ENCODE data around the gene IQUB.
"Not testable (repeated sequence)": the region's sequence is repeated elsewhere in the genome, so short reads cannot be mapped to it uniquely, and the experiment has no call there.

The IQUB gene

GRCh38 chr7:123526533-123526932 is 7.9 kb downstream of the IQUB start:
- not testable (repeated sequence) for H3K4me3 ChIP-seq (ENCODE audit: low read length); H3K9me3 ChIP-seq (ENCODE audit: control insufficient read depth, low read length); DNase-seq (ENCODE audit: low read depth); H3K4me1 ChIP-seq (ENCODE audit: control insufficient read depth, insufficient read depth, low read length); H3K36me3 ChIP-seq (ENCODE audit: control insufficient read depth, insufficient read depth, low read length, severe bottlenecking); H3K9ac ChIP-seq (ENCODE audit: low read length); H3K27me3 ChIP-seq (replicated peaks; ENCODE audit: control insufficient read depth, insufficient read depth, low read length)

GRCh38 chr7:123522066-123522465 is 12.3 kb downstream of the IQUB start:
- Histone ChIP-seq H3K4me1 (ENCODE audit: control insufficient read depth, insufficient read depth, low read length) (no peaks in the 10 kb centered on the region), H3K4me3 (ENCODE audit: low read length) (no peak overlapping the region), H3K27me3 (replicated peaks; ENCODE audit: control insufficient read depth, insufficient read depth, low read length) (no peaks in the 10 kb centered on the region), H3K36me3 (ENCODE audit: control insufficient read depth, insufficient read depth, low read length, severe bottlenecking) (no peaks in the 10 kb centered on the region), H3K9me3 (ENCODE audit: control insufficient read depth, low read length) (no peaks in the 10 kb centered on the region), H3K9ac (ENCODE audit: low read length) (no peak overlapping the region)
- DNase-seq (ENCODE audit: low read depth): peak; percentile 33

- Histone ChIP-seq H3K9ac (ENCODE audit: low read length) (no peak overlapping the region), H3K36me3 (ENCODE audit: control insufficient read depth, insufficient read depth, low read length, severe bottlenecking) (no peaks in the 10 kb centered on the region), H3K4me1 (ENCODE audit: control insufficient read depth, insufficient read depth, low read length) (no peaks in the 10 kb centered on the region), H3K9me3 (ENCODE audit: control insufficient read depth, low read length) (no peaks in the 10 kb centered on the region), H3K4me3 (ENCODE audit: low read length) (no peak overlapping the region), H3K27me3 (replicated peaks; ENCODE audit: control insufficient read depth, insufficient read depth, low read length) (no peaks in the 10 kb centered on the region)
- DNase-seq (ENCODE audit: low read depth): no peak
These were observed 29.2 kb downstream of the IQUB start for GRCh38 chr7:123505221-123505620.

GRCh38 chr7:123502201-123502600 is 32.2 kb downstream of the IQUB start:
- Histone ChIP-seq H3K4me1 (ENCODE audit: control insufficient read depth, insufficient read depth, low read length) (no peaks in the 10 kb centered on the region), H3K9ac (ENCODE audit: low read length) (no peak overlapping the region), H3K27me3 (replicated peaks; ENCODE audit: control insufficient read depth, insufficient read depth, low read length) (no peaks in the 10 kb centered on the region), H3K9me3 (ENCODE audit: control insufficient read depth, low read length) (no peaks in the 10 kb centered on the region), H3K36me3 (ENCODE audit: control insufficient read depth, insufficient read depth, low read length, severe bottlenecking) (no peaks in the 10 kb centered on the region), H3K4me3 (ENCODE audit: low read length) (no peak overlapping the region)
- DNase-seq (ENCODE audit: low read depth): no peak

GRCh38 chr7:123500878-123501489 is 33.4 kb downstream of the IQUB start:
- Histone ChIP-seq H3K4me3 (ENCODE audit: low read length) (no peak overlapping the region), H3K27me3 (replicated peaks; ENCODE audit: control insufficient read depth, insufficient read depth, low read length) (no peaks in the 10 kb centered on the region), H3K9ac (ENCODE audit: low read length) (no peak overlapping the region), H3K36me3 (ENCODE audit: control insufficient read depth, insufficient read depth, low read length, severe bottlenecking) (no peaks in the 10 kb centered on the region), H3K4me1 (ENCODE audit: control insufficient read depth, insufficient read depth, low read length) (no peaks in the 10 kb centered on the region), H3K9me3 (ENCODE audit: control insufficient read depth, low read length) (no peaks in the 10 kb centered on the region)
- no peak for DNase-seq (ENCODE audit: low read depth)

- Histone ChIP-seq H3K4me1 (ENCODE audit: control insufficient read depth, insufficient read depth, low read length) (no peaks in the 10 kb centered on the region), H3K9ac (ENCODE audit: low read length) (no peak overlapping the region), H3K36me3 (ENCODE audit: control insufficient read depth, insufficient read depth, low read length, severe bottlenecking) (no peaks in the 10 kb centered on the region), H3K27me3 (replicated peaks; ENCODE audit: control insufficient read depth, insufficient read depth, low read length) (no peaks in the 10 kb centered on the region), H3K4me3 (ENCODE audit: low read length) (no peak overlapping the region), H3K9me3 (ENCODE audit: control insufficient read depth, low read length) (no peaks in the 10 kb centered on the region)
- no peak for DNase-seq (ENCODE audit: low read depth)
These were observed 35.0 kb downstream of the IQUB start for GRCh38 chr7:123499211-123499970.

GRCh38 chr7:123498601-123499000 is 35.8 kb downstream of the IQUB start:
- Histone ChIP-seq H3K4me1 (ENCODE audit: control insufficient read depth, insufficient read depth, low read length) (no peaks in the 10 kb centered on the region), H3K4me3 (ENCODE audit: low read length) (no peak overlapping the region), H3K9me3 (ENCODE audit: control insufficient read depth, low read length) (no peaks in the 10 kb centered on the region), H3K9ac (ENCODE audit: low read length) (no peak overlapping the region), H3K36me3 (ENCODE audit: control insufficient read depth, insufficient read depth, low read length, severe bottlenecking) (no peaks in the 10 kb centered on the region), H3K27me3 (replicated peaks; ENCODE audit: control insufficient read depth, insufficient read depth, low read length) (no peaks in the 10 kb centered on the region)
- DNase-seq (ENCODE audit: low read depth): no peak

- Histone ChIP-seq H3K9me3 (ENCODE audit: control insufficient read depth, low read length) (no peaks in the 10 kb centered on the region), H3K36me3 (ENCODE audit: control insufficient read depth, insufficient read depth, low read length, severe bottlenecking) (no peaks in the 10 kb centered on the region), H3K27me3 (replicated peaks; ENCODE audit: control insufficient read depth, insufficient read depth, low read length) (no peaks in the 10 kb centered on the region), H3K4me1 (ENCODE audit: control insufficient read depth, insufficient read depth, low read length) (no peaks in the 10 kb centered on the region), H3K4me3 (ENCODE audit: low read length) (no peak overlapping the region), H3K9ac (ENCODE audit: low read length) (no peak overlapping the region)
- no peak for DNase-seq (ENCODE audit: low read depth)
These were observed 36.4 kb downstream of the IQUB start for GRCh38 chr7:123498031-123498430.

- Histone ChIP-seq H3K4me1 (ENCODE audit: control insufficient read depth, insufficient read depth, low read length) (no peaks in the 10 kb centered on the region), H3K9ac (ENCODE audit: low read length) (peak overlapping the region; percentile 46), H3K27me3 (replicated peaks; ENCODE audit: control insufficient read depth, insufficient read depth, low read length) (no peaks in the 10 kb centered on the region), H3K36me3 (ENCODE audit: control insufficient read depth, insufficient read depth, low read length, severe bottlenecking) (no peaks in the 10 kb centered on the region), H3K9me3 (ENCODE audit: control insufficient read depth, low read length) (peaks cover 8% of the 10 kb centered on the region), H3K4me3 (ENCODE audit: low read length) (no peak overlapping the region)
- DNase-seq (ENCODE audit: low read depth): peak; percentile 80
These were observed 40.1 kb downstream of the IQUB start for GRCh38 chr7:123494193-123494796.

- DNase-seq (ENCODE audit: low read depth): no peak
- H3K4me1 ChIP-seq (ENCODE audit: control insufficient read depth, insufficient read depth, low read length): no peaks in the 10 kb centered on the region
- H3K36me3 ChIP-seq (ENCODE audit: control insufficient read depth, insufficient read depth, low read length, severe bottlenecking): no peaks in the 10 kb centered on the region
These were observed 41.9 kb downstream of the IQUB start for GRCh38 chr7:123492485-123492884.

GRCh38 chr7:123485721-123486120 is 48.7 kb downstream of the IQUB start:
- peaks cover 8% of the 10 kb centered on the region for H3K9me3 ChIP-seq (ENCODE audit: control insufficient read depth, low read length)
- no peaks in the 10 kb centered on the region for H3K36me3 ChIP-seq (ENCODE audit: control insufficient read depth, insufficient read depth, low read length, severe bottlenecking)
- no peak overlapping the region for H3K4me3 ChIP-seq (ENCODE audit: low read length)
- no peaks in the 10 kb centered on the region for H3K27me3 ChIP-seq (replicated peaks; ENCODE audit: control insufficient read depth, insufficient read depth, low read length)
- no peak overlapping the region for H3K9ac ChIP-seq (ENCODE audit: low read length)
- no peaks in the 10 kb centered on the region for H3K4me1 ChIP-seq (ENCODE audit: control insufficient read depth, insufficient read depth, low read length)
- no peak for DNase-seq (ENCODE audit: low read depth)

More at GRCh38 chr7:123492485-123492884, 41.9 kb downstream of the IQUB start:
- Histone ChIP-seq H3K27me3 (replicated peaks; ENCODE audit: control insufficient read depth, insufficient read depth, low read length) (no peaks in the 10 kb centered on the region), H3K9ac (ENCODE audit: low read length) (no peak overlapping the region), H3K9me3 (ENCODE audit: control insufficient read depth, low read length) (peaks cover 8% of the 10 kb centered on the region), H3K4me3 (ENCODE audit: low read length) (no peak overlapping the region)

All from adipocyte (in vitro differentiated cells).